Inflammatory macrophage treated with lipopolysaccharide for 1 hour (primary cell): ENCODE data around the gene FIS1.
"Not testable (repeated sequence)": the region's sequence is repeated elsewhere in the genome, so short reads cannot be mapped to it uniquely, and the experiment has no call there.

Source experiments
- DNase-seq, 2 donors: peaks; one replicate each; pipeline ENCODE4 v3.0.0-alpha.2; 2020 to 2022

FIS1 gene

DNA sequence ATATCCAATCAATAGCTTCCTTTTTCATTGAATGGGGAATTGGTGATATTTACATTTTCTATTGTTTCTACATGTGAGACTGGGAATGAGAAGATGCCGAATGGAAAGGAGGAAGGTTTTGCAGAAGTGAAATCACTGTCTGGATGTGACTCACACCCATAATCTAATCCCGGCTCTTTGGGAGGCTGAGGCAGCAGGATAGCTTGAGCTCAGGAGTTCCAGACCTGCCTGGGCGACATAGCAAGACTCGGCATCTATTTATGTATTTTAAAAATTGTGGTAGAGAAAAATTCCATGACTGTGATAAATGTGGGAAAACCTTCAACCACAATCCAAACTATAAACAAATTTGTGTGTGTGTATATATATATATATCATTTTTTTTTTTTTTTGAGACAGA is 10.9 kb upstream of the FIS1 start:
- no peak for DNase-seq

DNA sequence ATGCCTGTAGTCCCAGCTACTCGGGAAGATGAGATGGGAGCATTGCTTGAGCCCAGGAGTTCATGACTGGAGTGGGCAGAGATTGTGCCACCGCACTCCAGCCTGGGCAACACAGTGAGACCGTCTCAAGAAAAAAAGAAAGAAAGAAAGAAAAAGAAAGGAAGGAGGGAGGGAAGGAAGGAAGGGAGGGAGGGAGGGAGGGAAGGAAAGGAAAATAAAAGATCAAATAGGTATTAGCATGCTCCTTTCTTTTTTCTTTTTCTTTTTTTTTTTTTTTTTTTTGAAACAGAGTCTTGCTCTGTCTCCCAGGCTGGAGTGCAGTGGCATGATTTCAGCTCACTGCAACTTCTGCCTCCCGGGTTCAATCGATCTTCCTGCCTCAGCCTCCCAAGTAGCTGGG is 8.3 kb upstream of the FIS1 start:
- DNase-seq: not testable (repeated sequence)

DNA sequence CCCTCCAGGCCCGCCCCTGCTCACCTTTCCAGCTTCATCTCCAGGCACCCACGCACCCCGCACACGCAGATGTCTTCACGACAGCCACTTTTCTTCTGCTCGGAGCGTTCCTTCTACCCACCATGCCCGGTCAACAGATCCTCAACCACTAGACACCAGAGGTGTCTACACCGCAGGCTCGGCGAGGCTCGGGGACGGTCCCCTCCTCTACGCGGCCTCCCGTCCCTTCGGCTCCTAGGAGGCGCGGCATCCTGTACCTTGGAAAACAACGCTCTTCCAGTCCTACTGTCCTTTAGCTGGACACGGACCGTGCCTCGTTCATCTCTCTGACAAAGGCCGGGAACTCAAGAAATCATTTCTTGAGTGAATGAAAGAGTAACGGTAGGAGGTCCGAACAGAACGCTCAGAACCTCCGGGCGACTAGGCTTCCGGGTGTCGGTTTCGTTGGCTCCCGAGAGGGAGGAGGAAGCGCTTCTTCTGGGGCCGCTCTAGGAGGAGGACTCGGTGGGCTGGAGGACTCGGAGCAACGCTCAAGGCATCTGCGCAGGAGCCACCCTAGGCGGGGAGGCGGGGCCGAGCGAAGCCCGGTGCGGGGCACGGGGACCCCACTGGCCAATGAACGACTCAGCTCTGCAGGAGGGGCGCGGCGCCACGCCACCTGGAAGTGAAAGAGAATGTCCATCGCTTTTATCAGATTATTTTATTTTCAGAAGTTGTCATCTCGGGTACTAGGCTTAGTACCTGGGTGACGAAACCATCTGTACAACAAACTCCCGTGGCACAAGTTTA is 7.2 kb upstream of the FIS1 start:
- peak; percentile 97 to 99 for DNase-seq

DNA sequence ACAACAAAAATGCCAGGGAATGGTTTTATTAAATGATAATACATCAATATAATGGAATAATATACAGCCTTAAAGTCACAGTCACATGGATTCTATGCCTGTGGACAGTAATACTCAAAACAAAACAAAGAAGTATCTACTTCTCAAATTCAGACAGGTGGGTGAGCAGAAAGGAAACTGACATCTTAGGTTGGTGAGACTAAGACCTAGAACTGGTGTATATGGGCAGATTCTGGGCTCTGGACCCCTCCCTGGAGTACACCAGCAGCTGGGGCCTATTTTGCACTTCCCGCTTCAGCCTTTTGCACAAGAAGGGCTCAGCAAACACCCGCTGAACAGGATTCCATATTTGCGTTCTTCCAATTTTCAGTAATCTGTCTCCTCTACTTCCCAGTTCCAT is 5.4 kb upstream of the FIS1 start:
- DNase-seq: no peak

DNA sequence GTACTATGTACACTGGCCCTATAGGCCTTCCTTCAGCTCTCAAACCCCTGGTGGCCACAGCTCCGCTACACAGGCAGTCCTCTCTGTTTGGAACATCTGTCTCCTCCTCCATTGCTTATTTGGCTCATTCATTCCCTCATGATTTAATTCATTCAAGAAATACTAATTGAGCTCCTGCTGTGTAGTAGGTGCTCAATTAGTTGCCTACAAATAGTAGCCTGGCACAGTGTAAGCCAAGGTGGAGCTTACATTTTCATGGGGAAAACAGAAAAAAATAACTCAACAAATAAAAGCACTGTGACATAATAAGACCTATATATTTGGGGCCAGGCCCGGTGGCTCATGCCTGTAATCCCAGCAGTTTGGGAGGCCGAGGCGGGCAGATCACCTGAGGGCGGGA is 3.4 kb upstream of the FIS1 start:
- DNase-seq: no peak

DNA sequence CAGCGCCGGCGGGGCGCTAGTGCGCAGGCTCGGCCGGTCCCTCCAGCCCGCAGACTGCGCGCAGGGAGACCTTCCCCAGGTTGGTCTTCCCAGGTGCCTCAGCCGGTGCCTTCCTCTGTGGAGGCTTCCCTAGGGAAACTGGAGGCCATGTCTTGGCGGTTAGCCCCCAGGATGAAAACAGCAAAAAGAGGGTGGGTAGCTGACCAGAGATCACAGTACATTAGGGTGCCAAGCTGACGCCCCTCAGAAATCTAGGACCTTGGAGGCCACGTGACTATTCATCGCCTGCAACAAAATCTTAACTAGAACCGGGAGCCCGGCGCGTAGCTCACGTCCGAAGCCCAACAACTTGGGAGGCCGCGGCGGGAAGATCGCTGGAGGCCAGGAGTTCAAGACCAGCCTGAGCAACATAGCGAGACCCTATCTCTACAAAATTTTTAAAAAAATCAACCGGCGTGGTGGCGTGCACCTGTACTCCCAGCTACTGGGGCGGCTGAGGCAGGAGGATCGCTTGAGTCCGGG is 327 bp upstream of the FIS1 start:
- DNase-seq: no peak

DNA sequence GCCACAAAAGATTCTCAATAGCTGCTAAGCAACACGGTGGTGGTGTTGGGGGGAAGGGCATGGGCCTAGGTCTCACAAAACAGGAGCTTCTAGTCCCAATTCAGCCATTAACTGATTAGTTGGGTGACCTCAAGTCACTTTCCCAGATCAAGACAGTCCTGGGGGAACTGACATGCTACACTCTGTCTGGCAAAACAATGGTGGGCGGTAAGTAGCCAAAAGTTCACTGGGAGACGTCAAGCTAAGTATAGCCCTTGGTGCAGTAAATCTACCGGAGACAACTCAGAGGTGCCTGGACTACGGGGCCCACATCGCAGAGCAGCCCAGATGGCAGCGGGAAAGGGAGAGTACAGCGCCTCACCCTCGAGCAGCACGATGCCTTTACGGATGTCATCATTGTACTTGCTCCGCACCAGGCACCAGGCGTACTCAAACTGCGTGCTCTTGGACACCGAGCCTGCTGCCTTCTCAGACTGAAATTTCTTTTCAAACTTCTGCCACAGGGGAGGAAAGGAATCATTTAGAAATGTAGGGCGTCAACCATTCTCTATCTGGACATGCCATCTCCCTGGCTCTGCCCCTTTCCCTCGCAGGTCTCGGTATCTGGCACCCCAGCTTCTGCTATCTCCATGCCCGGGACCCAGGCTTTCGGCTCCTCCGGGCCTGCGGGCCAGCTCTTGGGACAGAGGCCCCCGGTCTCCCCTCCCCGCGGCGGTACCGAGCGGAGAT is 1.1 kb downstream of the FIS1 start:
- peak; percentile 14 to 43 for DNase-seq

DNA sequence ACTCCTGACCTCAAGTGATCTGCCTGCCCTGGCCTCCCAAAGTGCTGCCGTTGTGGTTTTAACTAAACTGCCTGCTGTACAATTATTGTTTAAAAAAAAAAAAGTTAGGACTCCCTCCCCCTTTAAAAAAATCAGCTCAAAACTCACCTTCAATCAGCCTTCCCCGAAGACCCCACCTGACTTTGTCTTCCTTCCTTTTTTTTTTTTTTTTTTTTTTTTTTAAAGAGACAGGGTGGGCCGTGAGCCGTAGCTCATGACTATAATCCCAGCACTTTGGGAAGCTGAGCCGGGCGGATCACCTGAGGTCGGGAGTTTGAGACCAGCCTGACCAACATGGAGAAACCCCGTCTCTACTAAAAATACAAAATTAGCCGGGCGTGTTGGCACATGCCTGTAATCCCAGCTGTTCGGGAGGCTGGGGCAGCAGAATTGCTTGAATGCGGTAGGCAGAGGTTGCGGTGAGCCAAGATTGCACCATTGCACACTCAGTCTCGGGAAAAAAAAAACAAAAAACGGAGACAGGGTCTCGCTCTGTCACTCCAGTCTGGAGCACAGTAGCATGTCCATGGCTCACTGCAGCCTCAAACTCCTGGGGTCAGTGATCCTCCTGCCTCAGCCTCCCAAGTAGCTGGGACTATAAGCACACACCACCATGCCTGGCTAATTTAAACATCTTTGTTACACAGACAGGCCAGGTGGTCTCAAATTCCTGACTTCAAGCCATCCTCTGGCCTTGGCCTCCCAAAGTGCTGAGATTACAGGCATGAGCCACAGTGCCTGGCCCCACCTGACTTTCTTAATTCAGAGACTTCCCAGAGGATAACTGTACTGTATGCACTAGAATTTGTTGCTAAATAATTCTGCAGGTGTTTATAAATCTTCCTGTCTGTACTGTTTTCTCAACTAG is 3.2 kb downstream of the FIS1 start:
- no peak for DNase-seq

DNA sequence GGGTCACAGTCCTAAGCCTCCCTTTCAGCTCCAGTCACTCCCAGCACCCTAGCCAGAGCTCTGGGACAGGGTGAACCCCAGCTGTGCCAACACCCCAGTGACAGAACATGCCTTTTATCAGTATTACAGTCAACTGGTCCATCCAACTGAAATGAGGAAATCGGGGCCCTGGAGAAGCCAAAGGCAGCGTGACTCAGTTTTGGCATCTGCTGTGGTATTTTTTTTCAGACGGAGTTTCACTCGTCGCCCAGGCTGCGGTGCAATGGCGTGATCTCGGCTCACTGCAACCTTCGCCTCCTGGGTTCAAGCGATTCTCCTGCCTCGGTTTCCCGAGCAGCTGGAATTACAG is 3.9 kb downstream of the FIS1 start:
- DNase-seq: peak; percentile 71 to 78

DNA sequence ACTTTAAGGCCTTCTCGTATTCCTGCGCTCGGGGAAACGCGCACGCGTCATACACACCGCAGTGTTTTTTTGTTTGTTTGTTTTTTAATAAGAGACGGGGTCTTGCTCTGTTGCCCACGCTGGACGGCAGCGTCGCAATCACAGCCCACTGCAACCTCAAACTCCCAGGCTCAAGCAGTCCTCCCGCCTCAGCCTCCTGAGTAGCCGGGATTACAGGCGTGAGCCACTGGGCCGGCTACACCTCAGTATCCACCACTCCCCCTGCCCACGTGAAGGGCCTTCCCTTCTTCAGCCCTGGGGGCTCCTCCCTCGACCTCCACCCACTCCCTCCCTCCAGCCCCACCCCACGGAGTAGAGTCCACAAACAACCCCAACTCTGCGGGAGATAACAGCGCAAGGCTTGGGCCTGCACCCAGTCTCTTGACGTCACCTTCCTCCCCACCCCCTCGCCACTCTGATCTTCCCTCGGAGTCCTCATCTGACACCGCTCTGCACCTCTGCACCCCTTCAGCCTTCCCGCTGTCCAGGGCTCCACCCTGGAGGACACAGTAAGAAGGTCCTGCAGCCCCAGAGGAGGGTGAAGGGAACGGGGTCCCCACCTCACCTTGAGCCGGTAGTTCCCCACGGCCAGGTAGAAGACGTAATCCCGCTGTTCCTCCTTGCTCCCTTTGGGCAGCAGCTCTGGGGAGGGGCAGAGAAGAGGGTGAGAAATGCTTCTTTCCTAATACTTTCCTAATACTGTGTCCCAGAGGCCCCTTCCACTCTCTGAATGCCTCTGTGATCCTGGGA is 4.5 kb downstream of the FIS1 start:
- DNase-seq: no peak

DNA sequence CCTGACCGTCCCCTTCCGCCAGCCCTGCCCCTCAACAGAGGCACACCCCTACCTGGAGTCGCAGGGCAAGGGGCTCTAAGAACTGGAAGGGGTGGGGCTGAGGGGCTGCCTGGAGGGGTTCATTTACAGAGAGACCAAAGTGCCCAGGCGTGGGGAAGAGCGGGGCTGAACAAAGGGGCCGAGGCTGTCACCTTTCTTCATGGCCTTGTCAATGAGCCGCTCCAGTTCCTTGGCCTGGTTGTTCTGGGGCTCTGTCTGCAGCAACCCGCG is 5.0 kb downstream of the FIS1 start:
- DNase-seq: no peak

DNA sequence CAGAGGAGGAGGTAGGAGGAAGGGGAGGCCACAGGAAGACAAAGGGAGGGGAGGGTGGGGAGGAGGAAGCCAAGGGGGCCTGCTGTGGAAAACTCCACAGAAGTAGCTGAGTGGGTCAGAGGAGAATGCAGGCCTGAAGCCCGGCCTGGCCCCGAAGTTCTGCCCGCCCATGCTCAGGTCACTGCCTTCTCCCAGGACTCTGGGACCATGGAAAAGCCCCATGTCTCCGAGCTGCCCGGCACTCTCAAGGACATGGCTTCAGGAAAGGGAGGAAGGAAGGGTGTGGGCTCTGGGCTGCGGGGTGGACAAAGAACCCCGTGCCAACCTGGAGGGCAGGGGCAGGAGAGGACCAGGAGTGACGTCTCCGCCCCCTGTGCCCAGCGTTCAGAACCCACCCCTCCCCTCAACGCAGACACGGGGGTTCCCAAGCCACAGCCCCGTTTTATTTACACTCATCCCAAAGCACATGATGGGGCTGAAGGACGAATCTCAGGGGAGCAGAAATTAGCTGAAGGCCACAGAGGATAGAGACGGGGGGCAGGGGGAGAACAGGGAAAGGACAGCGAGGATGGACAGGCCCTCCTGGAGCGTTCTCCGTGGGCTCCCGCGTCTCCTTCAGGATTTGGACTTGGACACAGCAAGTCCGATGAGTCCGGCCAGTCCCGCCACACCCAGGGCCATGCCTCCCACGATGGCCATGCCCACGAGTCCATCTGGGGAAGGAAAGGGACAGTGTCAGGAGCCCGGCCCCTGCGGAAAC is 5.5 kb downstream of the FIS1 start:
- DNase-seq: no peak

DNA sequence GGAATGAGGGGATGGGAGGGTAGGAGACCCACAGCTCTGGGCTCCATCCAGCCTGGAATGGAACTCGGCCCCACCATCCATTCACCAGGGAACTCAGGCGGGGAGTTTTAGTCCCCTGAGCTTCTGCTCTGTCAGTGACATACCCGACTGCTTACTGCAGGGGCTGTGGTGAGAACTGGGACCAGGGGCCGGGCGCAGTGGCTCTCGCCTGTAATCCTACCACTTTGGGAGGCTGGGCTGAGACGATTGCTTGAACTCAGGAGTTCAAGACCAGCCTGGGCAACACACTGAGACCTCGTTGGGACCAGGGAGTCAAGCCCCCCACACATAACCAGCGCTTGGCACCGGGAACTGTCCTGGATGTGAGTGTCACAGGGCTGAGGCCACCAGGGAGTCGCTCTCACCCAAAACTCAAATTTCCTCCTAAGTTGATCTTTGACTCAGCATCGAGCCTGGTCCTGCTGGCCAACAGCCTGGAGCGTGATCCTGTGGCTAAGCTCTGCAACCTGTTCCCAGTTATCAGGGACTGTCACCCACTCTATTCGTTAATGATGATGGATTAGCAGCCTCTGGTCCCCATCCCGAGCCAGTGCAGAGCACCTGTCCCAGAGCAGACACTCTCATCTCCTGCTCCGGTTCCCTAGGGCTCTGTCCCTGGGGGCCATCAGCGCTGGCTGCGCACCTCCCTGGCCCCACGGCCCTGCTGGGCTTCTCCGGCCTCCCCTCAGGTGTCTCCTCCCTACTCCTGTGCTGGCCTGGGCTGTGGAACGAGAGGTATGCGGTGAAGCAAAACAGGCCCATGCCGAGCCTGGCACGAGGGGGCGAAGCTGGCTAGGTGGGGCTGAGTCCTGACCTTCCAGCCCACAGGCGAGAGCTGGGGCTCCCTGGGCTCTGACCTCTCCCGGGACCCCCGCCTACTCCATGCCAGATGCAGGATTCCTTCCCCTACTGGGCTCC is 6.4 kb downstream of the FIS1 start:
- DNase-seq: no peak

DNA sequence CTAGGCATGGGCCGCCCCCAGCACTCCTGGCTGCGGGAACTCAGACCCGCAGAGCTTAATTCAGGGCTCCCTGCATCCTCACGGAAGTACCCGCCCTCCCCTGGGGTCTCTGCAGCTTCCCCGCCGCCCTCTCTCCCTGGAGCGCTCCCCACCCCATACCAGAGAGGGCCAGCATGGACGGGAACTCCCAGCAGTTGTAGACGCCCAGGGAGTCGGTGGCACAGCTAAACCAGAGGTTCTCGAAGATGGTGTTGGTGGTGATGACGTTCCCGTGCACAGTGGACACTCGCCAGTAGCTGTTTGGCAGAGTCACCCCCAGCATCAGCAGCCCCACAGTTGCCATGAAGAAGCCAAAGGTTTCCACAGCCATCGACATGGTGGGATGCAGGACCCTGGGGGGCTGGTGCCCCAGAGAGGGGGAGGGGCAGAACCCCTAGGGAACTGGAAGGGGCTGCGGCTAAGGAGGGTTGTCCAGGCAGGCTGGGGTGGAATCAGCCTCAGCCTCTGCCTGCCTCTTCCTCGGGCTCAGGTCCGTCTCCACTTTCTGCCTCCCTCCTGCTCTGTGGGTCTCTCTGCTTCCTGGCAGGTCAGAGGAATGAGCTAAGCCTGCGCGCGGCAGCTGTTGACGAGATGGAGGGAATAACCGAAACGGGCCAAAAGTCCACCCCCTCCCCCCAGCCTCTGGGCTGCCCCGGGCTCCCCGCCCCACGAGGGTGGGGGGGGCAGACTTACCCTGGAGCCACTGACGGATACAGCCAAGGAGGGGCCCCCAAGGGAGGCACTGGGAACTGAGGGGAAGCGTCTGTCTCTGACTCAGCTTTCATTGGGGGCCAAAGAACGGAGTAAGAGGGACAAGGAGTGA is 7.4 kb downstream of the FIS1 start, which contains the start of gene CLDN15:
CLDN15 (minus strand) TSS at position 597 of the 862 bp plus-strand sequence; CDS start at position 376, 221 bp downstream.
- DNase-seq: no peak

DNA sequence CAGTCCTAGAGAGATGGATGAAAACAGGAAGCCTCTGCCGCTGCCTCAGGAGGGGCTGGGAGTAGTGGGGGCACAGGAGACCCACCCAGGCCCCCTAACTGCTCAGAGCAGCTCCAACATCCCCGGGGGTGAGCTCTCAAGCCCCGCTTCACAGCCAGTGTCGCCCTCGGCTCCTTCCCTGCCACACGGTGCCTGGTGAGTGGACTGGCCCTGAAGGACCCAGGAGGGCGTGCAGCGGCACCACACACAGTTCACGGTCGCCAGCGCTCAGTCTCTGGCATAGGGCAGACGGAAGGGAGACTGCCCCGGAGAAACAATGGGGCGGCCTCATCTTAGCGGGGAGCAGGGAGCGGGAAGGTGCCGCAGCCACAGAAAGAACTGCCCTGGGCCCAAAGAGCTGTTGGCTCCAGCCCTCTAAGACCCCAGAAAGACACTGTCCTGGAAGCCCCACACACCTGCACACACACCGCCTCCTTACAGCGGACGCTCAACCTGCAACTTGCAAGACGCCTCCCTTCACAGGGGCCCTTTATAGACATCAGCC is 8.5 kb downstream of the FIS1 start:
- DNase-seq: no peak

DNA sequence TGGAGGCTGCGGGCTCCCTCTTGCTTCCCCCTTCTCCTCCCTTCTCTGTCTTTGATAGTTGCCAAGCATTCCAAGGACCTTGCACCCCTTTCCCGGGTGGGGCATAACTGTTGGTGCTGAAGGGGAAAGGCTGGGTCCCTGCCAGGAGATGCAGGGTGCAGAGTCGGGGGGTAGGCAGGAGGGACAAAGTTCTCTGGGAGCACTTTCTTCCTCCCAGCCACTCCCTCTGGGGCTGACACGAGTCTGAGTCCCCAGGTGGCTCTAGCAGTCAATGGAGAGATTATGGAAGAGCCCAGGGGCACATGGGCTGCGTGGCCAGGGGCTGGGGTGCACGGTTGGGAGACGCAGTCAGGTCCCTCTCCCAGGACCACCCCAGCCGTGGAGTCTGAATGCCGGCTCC is 9.4 kb downstream of the FIS1 start:
- DNase-seq: no peak

DNA sequence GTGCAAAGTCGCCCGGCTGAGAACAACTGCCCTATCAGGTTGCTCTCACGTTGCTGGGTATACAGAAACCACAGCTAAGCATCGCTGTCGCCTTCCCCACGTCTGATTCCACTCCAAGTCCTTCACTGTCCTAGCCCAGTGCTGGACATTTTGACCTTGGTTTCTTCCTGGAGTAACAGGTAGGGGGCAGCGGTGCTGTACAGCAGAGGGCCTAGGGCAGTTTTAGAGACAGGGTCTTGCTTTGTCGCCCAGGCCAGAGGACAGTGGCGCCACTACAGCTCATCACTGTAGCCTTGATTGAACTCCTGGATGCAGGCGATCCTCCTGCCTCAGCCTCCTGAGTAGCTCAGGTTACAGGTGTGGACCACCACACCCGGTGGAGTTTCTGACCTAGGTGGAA is 9.8 kb downstream of the FIS1 start:
- DNase-seq: peak in 1 of 2 donors; percentile 28

DNA sequence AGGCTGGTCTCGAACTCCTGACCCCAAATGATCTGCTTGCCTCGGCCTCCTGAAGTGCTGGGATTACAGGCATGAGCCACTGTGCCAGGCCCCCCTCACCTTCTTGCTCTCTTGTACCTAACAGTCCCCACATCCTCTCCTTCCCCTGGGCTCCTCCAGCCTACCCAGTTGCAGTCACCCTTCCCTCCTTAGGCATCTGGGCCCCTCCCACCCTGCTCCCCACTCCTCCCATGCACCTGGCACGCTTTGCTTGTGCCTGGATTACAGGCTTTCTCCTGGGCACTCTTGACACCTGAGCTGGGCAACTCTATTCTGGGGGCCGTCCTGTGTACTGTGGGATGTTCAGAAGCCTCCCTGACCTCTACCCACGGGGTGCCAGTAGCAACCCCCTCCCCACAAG is 10.2 kb downstream of the FIS1 start:
- no peak for DNase-seq

DNA sequence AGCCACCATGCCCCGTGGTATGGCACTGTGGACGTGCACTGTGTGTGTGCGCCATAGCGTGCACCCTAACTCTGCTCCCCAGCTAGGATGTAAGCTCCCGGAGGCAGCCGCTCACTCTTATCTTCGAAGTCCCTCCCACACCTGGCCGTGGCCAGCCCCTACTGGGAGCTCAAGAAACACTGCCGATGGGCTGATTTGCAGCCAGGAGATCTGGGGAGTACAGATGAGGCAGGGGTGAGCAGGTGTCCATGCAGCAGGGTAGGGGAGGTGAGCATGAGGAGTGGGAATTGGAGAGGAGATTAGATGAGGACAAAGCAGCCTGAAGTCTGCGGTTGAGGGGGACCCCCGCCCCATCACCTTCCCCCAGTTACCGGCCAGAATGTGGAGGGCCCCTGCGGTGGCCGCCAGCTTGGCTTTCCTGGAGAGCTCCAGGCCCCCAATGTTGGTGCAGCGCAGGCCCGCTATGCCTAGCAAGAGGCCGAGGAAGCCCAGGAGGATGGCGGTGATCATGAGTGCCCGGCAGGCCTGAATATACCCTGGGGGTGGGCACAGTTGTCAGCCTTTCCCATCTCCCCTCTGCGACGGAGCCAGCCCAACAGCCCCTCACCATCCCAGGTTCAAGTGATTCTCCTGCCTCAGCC is 10.9 kb downstream of the FIS1 start:
- DNase-seq: no peak
